ENCODE data around the gene RGS17.

GRCh38 chr6:153003366-153003690, 127.8 kb downstream of the RGS17 start:
- TF ChIP-seq CTCF (conservative IDR thresholded peaks at IDR 0.05) (no peak), EZH2 (IDR thresholded peaks at IDR 0.05; ENCODE audit: low read depth) (no peak)
